ENCODE results near the gene ARL14EPL.

- TF ChIP-seq, protein P1, sequence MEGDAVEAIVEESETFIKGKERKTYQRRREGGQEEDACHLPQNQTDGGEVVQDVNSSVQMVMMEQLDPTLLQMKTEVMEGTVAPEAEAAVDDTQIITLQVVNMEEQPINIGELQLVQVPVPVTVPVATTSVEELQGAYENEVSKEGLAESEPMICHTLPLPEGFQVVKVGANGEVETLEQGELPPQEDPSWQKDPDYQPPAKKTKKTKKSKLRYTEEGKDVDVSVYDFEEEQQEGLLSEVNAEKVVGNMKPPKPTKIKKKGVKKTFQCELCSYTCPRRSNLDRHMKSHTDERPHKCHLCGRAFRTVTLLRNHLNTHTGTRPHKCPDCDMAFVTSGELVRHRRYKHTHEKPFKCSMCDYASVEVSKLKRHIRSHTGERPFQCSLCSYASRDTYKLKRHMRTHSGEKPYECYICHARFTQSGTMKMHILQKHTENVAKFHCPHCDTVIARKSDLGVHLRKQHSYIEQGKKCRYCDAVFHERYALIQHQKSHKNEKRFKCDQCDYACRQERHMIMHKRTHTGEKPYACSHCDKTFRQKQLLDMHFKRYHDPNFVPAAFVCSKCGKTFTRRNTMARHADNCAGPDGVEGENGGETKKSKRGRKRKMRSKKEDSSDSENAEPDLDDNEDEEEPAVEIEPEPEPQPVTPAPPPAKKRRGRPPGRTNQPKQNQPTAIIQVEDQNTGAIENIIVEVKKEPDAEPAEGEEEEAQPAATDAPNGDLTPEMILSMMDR (conservative IDR thresholded peaks at IDR 0.05), result no peak
- no peak for TF ChIP-seq EZH2 (IDR thresholded peaks at IDR 0.05; ENCODE audit: low read depth)
Measured at GRCh38 chr5:116098998-116099397, 66.7 kb downstream of the ARL14EPL start.
